Neural progenitor cell (in vitro differentiated cells): ENCODE measurements around the gene CSRP2. TPM values are rescaled to one million over a fixed set of nuclear protein-coding genes. Genes with fewer than 3 reads are reported as not detected.

Experiments
- DNase-seq: peaks from one replicate; pipeline ENCODE4 v3.0.0-alpha.2; 2016; ENCODE audit warnings: low spot score
- H2AFZ ChIP-seq: fragments of 200-600 bp; sonication (generic); replicated peaks from 2 replicates; pipeline ENCODE4 v1.6.1; 2016; ENCODE audit warnings: antibody characterized with exemption
- H3F3A ChIP-seq: fragments of 200-600 bp; sonication (generic); 2 replicates; pipeline ENCODE4 v1.6.1; 2016; ENCODE audit warnings: antibody characterized with exemption, low read depth
- H3K27ac ChIP-seq: fragments of 200-600 bp; sonication (generic); 2 replicates; pipeline ENCODE4 v1.5.1; 2016; ENCODE audit warnings: mild to moderate bottlenecking
- H3K27me3 ChIP-seq: fragments of 200-600 bp; sonication (generic); 2 replicates; pipeline ENCODE4 v1.6.1; 2016; ENCODE audit warnings: mild to moderate bottlenecking, moderate library complexity
- H3K36me3 ChIP-seq: fragments of 200-600 bp; sonication (generic); 2 replicates; pipeline ENCODE4 v1.5.1; 2016
- H3K4me1 ChIP-seq: fragments of 200-600 bp; sonication (generic); 2 replicates; pipeline ENCODE4 v1.6.1; 2016; ENCODE audit warnings: mixed run types
- H3K4me2 ChIP-seq: fragments of 200-600 bp; sonication (generic); 2 replicates; pipeline ENCODE4 v1.6.1; 2016
- H3K4me3 ChIP-seq: fragments of 200-600 bp; sonication (generic); 2 replicates; pipeline ENCODE4 v1.5.1; 2016
- H3K79me2 ChIP-seq: fragments of 200-600 bp; sonication (generic); 2 replicates; pipeline ENCODE4 v1.6.1; 2016; ENCODE audit warnings: low read depth
- H3K9ac ChIP-seq: fragments of 200-600 bp; sonication (generic); 2 replicates; pipeline ENCODE4 v1.6.1; 2016
- H3K9me3 ChIP-seq: fragments of 200-600 bp; sonication (generic); 2 replicates; pipeline ENCODE4 v1.5.1; 2016; ENCODE audit warnings: low read depth
- H4K20me1 ChIP-seq: fragments of 200-600 bp; sonication (generic); 2 replicates; pipeline ENCODE4 v1.6.1; 2016; ENCODE audit warnings: low read depth
- H3K27ac Mint-ChIP-seq: 3 replicates; pipeline ENCODE4 v1.8.0; 2021; ENCODE audit warnings: mixed read lengths
- H3K27me3 Mint-ChIP-seq: 2 replicates; pipeline ENCODE4 v1.8.0; 2022; ENCODE audit warnings: low read depth, mild to moderate bottlenecking, inconsistent platforms, moderate library complexity, mixed read lengths; ENCODE audit not compliant: insufficient read depth
- H3K36me3 Mint-ChIP-seq: 3 replicates; pipeline ENCODE4 v1.8.0; 2021; ENCODE audit warnings: mixed read lengths
- H3K4me1 Mint-ChIP-seq: 3 replicates; pipeline ENCODE4 v1.8.0; 2021; ENCODE audit warnings: mixed read lengths
- H3K4me3 Mint-ChIP-seq: 3 replicates; pipeline ENCODE4 v1.8.0; 2021; ENCODE audit warnings: mild to moderate bottlenecking, moderate library complexity, mixed read lengths
- H3K9me3 Mint-ChIP-seq: 3 replicates; pipeline ENCODE4 v1.8.0; 2020; ENCODE audit warnings: mixed read lengths
- CTCF ChIP-seq: fragments of 200-600 bp; sonication (generic); IDR thresholded peaks from 2 replicates; pipeline ENCODE4 v1.5.1; 2017; ENCODE audit warnings: antibody characterized with exemption, mild to moderate bottlenecking
- EZH2 ChIP-seq: fragments of 200-600 bp; sonication (generic); IDR thresholded peaks from 2 replicates; pipeline ENCODE4 v1.6.1; 2017; ENCODE audit warnings: antibody characterized with exemption, mild to moderate bottlenecking, moderate library complexity
- EZH2phosphoT487 ChIP-seq: fragments of 200-600 bp; sonication (generic); IDR thresholded peaks from 2 replicates; pipeline ENCODE4 v1.6.1; 2017; ENCODE audit warnings: antibody characterized with exemption
- total RNA-seq: library from RNA; depleted of rRNA; stranded (reverse); fragments of >200 nt; gene quantifications from 2 replicates; pipeline ENCODE4 v1.2.3, GENCODE V29; 2015; ENCODE audit warnings: low replicate concordance

The CSRP2 gene
- total RNA-seq, 1 donor from 2014 or later = 405 TPM

GRCh38 chr12:76896274-76896673, 17.5 kb upstream of the CSRP2 start:
- Mint-ChIP-seq H3K27me3 (peaks cover 9% of the 10 kb centered on the region), H3K4me3 (no peak overlapping the region), H3K36me3 (peaks cover 2% of the 10 kb centered on the region), H3K27ac (no peak overlapping the region), H3K9me3 (peaks cover 20% of the 10 kb centered on the region), H3K4me1 (peaks cover 6% of the 10 kb centered on the region)
- H3K9me3 ChIP-seq = no peaks in the 10 kb centered on the region
- H4K20me1 ChIP-seq = no peaks in the 10 kb centered on the region
- H3K4me3 ChIP-seq = no peak overlapping the region
- H3K36me3 ChIP-seq = no peaks in the 10 kb centered on the region
- no peak overlapping the region for H3K4me2 ChIP-seq
- H3F3A ChIP-seq = peaks cover 8% of the 10 kb centered on the region
- H3K79me2 ChIP-seq = no peaks in the 10 kb centered on the region
- no peak overlapping the region for H2AFZ ChIP-seq
- H3K4me1 ChIP-seq = peaks cover 8% of the 10 kb centered on the region
- no peak overlapping the region for H3K9ac ChIP-seq
- no peak for DNase-seq
- H3K27me3 ChIP-seq = no peaks in the 10 kb centered on the region
- TF ChIP-seq EZH2 = no peak
- no peak for TF ChIP-seq EZH2phosphoT487
- no peak for TF ChIP-seq CTCF
- no peak overlapping the region for H3K27ac ChIP-seq

GRCh38 chr12:76895796-76896195, 17.0 kb upstream of the CSRP2 start:
- Mint-ChIP-seq H3K4me1 (peaks cover 6% of the 10 kb centered on the region), H3K36me3 (peaks cover 2% of the 10 kb centered on the region), H3K9me3 (peaks cover 20% of the 10 kb centered on the region), H3K27me3 (peaks cover 9% of the 10 kb centered on the region), H3K4me3 (no peak overlapping the region), H3K27ac (no peak overlapping the region)
- Histone ChIP-seq H3K9ac (no peak overlapping the region), H3K4me1 (peaks cover 8% of the 10 kb centered on the region), H3K4me2 (no peak overlapping the region), H3K4me3 (no peak overlapping the region), H2AFZ (no peak overlapping the region), H3K27me3 (no peaks in the 10 kb centered on the region), H4K20me1 (no peaks in the 10 kb centered on the region), H3K79me2 (no peaks in the 10 kb centered on the region), H3K27ac (no peak overlapping the region), H3K9me3 (no peaks in the 10 kb centered on the region), H3F3A (peaks cover 8% of the 10 kb centered on the region), H3K36me3 (no peaks in the 10 kb centered on the region)
- DNase-seq = no peak
- no peak for TF ChIP-seq EZH2phosphoT487
- TF ChIP-seq CTCF = no peak
- no peak for TF ChIP-seq EZH2

- Histone ChIP-seq H3K9me3 (no peaks in the 10 kb centered on the region), H3K4me1 (peaks cover 7% of the 10 kb centered on the region), H3F3A (no peaks in the 10 kb centered on the region), H3K9ac (no peak overlapping the region), H3K36me3 (no peaks in the 10 kb centered on the region), H3K27me3 (no peaks in the 10 kb centered on the region), H2AFZ (no peak overlapping the region), H3K4me3 (no peak overlapping the region), H3K4me2 (no peak overlapping the region), H4K20me1 (no peaks in the 10 kb centered on the region), H3K27ac (no peak overlapping the region), H3K79me2 (no peaks in the 10 kb centered on the region)
- Mint-ChIP-seq H3K4me3 (no peak overlapping the region), H3K36me3 (peaks cover 2% of the 10 kb centered on the region), H3K9me3 (peaks cover 18% of the 10 kb centered on the region), H3K27me3 (peaks cover 7% of the 10 kb centered on the region), H3K4me1 (peaks cover 9% of the 10 kb centered on the region), H3K27ac (no peak overlapping the region)
- DNase-seq = no peak
- TF ChIP-seq CTCF (no peak), EZH2 (no peak), EZH2phosphoT487 (no peak)
These were observed 12.8 kb upstream of the CSRP2 start for GRCh38 chr12:76891609-76892008.
